Measurements from ENCODE around the gene SENP1.

DNA sequence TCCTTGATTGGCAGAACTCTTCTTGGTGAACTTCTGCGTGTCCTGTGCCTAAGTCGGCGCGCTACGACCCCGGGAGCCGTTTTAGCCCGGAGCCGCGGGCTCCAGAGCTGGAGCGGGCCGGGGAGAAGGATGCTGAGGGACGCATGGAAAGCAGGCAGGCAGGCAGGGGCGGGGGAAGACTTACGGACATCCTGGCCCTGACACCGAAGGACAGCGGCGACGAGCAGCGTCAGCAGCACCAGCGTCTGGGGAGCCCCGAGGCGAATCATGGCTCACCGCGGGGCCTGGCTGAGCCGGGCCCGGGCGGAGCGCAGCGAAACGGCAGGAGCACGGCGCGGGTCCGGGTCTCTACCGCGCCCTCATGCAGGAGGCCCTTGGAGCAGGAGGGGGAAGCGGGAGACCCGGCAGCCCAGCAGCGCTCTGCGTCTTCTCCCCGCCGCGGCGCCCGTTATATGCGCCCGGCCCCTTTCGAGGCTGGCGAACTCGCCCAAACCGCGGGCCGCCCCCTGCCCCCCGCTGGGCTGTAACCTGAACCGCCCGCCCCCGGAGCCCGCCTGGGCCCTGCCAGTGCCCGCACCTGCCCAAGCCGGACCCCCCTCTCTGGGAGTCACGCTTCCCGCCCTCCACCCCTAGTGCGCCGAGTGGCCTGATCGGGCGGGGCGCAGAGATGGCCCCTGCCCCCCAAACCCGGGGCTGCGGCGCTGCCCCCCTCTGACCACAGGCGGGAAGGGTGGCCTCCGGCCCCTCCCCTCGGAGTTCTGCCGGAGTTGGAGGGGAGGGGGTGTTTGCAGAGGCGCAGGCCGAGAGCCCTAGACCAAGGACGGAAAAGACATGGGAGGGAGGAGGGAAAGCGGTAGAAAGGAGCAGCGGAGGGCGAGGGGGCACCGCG is 101.6 kb downstream of the SENP1 start, which contains the start of gene COL2A1:
- TF ChIP-seq, protein P1, sequence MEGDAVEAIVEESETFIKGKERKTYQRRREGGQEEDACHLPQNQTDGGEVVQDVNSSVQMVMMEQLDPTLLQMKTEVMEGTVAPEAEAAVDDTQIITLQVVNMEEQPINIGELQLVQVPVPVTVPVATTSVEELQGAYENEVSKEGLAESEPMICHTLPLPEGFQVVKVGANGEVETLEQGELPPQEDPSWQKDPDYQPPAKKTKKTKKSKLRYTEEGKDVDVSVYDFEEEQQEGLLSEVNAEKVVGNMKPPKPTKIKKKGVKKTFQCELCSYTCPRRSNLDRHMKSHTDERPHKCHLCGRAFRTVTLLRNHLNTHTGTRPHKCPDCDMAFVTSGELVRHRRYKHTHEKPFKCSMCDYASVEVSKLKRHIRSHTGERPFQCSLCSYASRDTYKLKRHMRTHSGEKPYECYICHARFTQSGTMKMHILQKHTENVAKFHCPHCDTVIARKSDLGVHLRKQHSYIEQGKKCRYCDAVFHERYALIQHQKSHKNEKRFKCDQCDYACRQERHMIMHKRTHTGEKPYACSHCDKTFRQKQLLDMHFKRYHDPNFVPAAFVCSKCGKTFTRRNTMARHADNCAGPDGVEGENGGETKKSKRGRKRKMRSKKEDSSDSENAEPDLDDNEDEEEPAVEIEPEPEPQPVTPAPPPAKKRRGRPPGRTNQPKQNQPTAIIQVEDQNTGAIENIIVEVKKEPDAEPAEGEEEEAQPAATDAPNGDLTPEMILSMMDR (IDR thresholded peaks at IDR 0.05; ENCODE audit: insufficient read depth, low read length, poor library complexity, severe bottlenecking): no peak
- TF ChIP-seq EZH2phosphoT487 (conservative IDR thresholded peaks at IDR 0.05; ENCODE audit: low read length): no peak

Measured in SU-DHL-6 (cell line).